WTC11 (cell line): Measurements from ENCODE around the gene PARVG. TPM values are rescaled to one million over a fixed set of nuclear protein-coding genes. Genes with fewer than 3 reads are reported as not detected.

Experiments used
- ATAC-seq: fragments of 200-7000 bp; cut with Tn5 transposase; 2 replicates; pipeline ENCODE4 v1.10.0; 2021; ENCODE audit warnings: mild to moderate bottlenecking, moderate library complexity
- CTCF ChIA-PET: fragments of 300-600 bp; sonication (Branson Sonifier 250); formaldehyde crosslinking; loops from one replicate; lab custom pipeline; 2021; ENCODE audit warnings: antibody characterized with exemption; lab: Charles Lee
- POLR2A ChIA-PET: fragments of 350-600 bp; sonication (Branson Sonifier 250); formaldehyde crosslinking; loops from one replicate; lab custom pipeline; 2021; ENCODE audit warnings: antibody characterized with exemption; lab: Charles Lee
- DNase-seq: peaks from one replicate; pipeline ENCODE4 v3.0.0; 2021; ENCODE audit warnings: low spot score
- H3K27ac Mint-ChIP-seq: 2 replicates; pipeline ENCODE4 v1.8.0; 2021; ENCODE audit warnings: mixed read lengths
- H3K27me3 Mint-ChIP-seq: 2 replicates; pipeline ENCODE4 v1.8.0; 2021; ENCODE audit warnings: low read depth, mild to moderate bottlenecking, moderate library complexity, mixed read lengths
- H3K36me3 Mint-ChIP-seq: 2 replicates; pipeline ENCODE4 v1.8.0; 2021; ENCODE audit warnings: mixed read lengths
- H3K4me1 Mint-ChIP-seq: 2 replicates; pipeline ENCODE4 v1.8.0; 2022; ENCODE audit warnings: mixed read lengths
- H3K4me3 Mint-ChIP-seq: 2 replicates; pipeline ENCODE4 v1.8.0; 2021; ENCODE audit warnings: mild to moderate bottlenecking, moderate library complexity, mixed read lengths
- H3K9me3 Mint-ChIP-seq: 2 replicates; pipeline ENCODE4 v1.8.0; 2021; ENCODE audit warnings: mixed read lengths
- AFF4 ChIP-seq: sonication (generic); formaldehyde crosslinking; IDR thresholded peaks from 2 replicates; pipeline ENCODE4 v1.8.1; 2023; ENCODE audit warnings: mild to moderate bottlenecking, missing genetic modification reagents, borderline replicate concordance
- CREB1 ChIP-seq: sonication (generic); formaldehyde crosslinking; IDR thresholded peaks from 2 replicates; pipeline ENCODE4 v1.8.0; 2023; ENCODE audit warnings: mild to moderate bottlenecking, missing genetic modification reagents
- ESRRA ChIP-seq: sonication (generic); formaldehyde crosslinking; IDR thresholded peaks from 2 replicates; pipeline ENCODE4 v1.8.1; 2022; ENCODE audit warnings: mild to moderate bottlenecking, missing genetic modification reagents, borderline replicate concordance
- FOXJ3 ChIP-seq: sonication (generic); formaldehyde crosslinking; IDR thresholded peaks from 2 replicates; pipeline ENCODE4 v1.9.0; 2021; ENCODE audit warnings: missing genetic modification reagents, mild to moderate bottlenecking, borderline replicate concordance
- GRHL2 ChIP-seq: fragments of 250-450 bp; sonication (Bioruptor Pico); IDR thresholded peaks from 2 replicates; pipeline ENCODE4 v1.8.0; 2022; ENCODE audit warnings: mild to moderate bottlenecking, moderate library complexity; ENCODE audit not compliant: insufficient replicate concordance, severe bottlenecking
- JAZF1 ChIP-seq: fragments of 250-450 bp; sonication (Bioruptor Pico); IDR thresholded peaks from 2 replicates; pipeline ENCODE4 v1.9.0; 2021; ENCODE audit warnings: moderate library complexity, mild to moderate bottlenecking, inconsistent platforms
- NR3C1 ChIP-seq: sonication (generic); formaldehyde crosslinking; conservative IDR thresholded peaks from 2 replicates; pipeline ENCODE4 v1.8.1; 2023; ENCODE audit warnings: low read depth, mild to moderate bottlenecking, missing genetic modification reagents
- OVOL2 ChIP-seq: fragments of 250-450 bp; sonication (Bioruptor Pico); IDR thresholded peaks from 2 replicates; pipeline ENCODE4 v1.9.0; 2021; ENCODE audit warnings: mild to moderate bottlenecking, borderline replicate concordance
- PREB ChIP-seq: sonication (generic); formaldehyde crosslinking; IDR thresholded peaks from 2 replicates; pipeline ENCODE4 v1.8.1; 2022; ENCODE audit warnings: mild to moderate bottlenecking, missing genetic modification reagents, moderate library complexity, borderline replicate concordance
- PRRX2 ChIP-seq: fragments of 250-450 bp; sonication (Bioruptor Pico); IDR thresholded peaks from 2 replicates; pipeline ENCODE4 v1.8.0; 2021; ENCODE audit warnings: mild to moderate bottlenecking
- SMAD3 ChIP-seq: sonication (generic); formaldehyde crosslinking; IDR thresholded peaks from 2 replicates; pipeline ENCODE4 v1.8.0; 2022; ENCODE audit warnings: missing genetic modification reagents, mild to moderate bottlenecking, borderline replicate concordance
- SOX15 ChIP-seq: fragments of 250-450 bp; sonication (Bioruptor Pico); IDR thresholded peaks from 2 replicates; pipeline ENCODE4 v1.9.0; 2021; ENCODE audit warnings: mild to moderate bottlenecking
- SP1 ChIP-seq: sonication (generic); formaldehyde crosslinking; conservative IDR thresholded peaks from 2 replicates; pipeline ENCODE4 v1.8.1; 2022; ENCODE audit warnings: missing genetic modification reagents
- TEAD4 ChIP-seq: sonication (generic); formaldehyde crosslinking; IDR thresholded peaks from 2 replicates; pipeline ENCODE4 v1.8.0; 2022; ENCODE audit warnings: mild to moderate bottlenecking, missing genetic modification reagents
- TP53 ChIP-seq: sonication (generic); formaldehyde crosslinking; IDR thresholded peaks from 2 replicates; pipeline ENCODE4 v1.8.1; 2023; ENCODE audit warnings: mild to moderate bottlenecking, missing genetic modification reagents
- ZBTB21 ChIP-seq: sonication (generic); formaldehyde crosslinking; IDR thresholded peaks from 2 replicates; pipeline ENCODE4 v1.8.1; 2023; ENCODE audit warnings: mild to moderate bottlenecking, missing genetic modification reagents, borderline replicate concordance
- ZNF121 ChIP-seq: sonication (generic); formaldehyde crosslinking; IDR thresholded peaks from 2 replicates; pipeline ENCODE4 v1.8.0; 2023; ENCODE audit warnings: missing genetic modification reagents
- ZNF138 ChIP-seq: sonication (generic); formaldehyde crosslinking; conservative IDR thresholded peaks from 2 replicates; pipeline ENCODE4 v1.8.1; 2022; ENCODE audit warnings: mild to moderate bottlenecking, moderate library complexity, missing genetic modification reagents
- ZNF232 ChIP-seq: sonication (generic); formaldehyde crosslinking; IDR thresholded peaks from 2 replicates; pipeline ENCODE4 v1.8.0; 2022; ENCODE audit warnings: mild to moderate bottlenecking, missing genetic modification reagents
- ZNF512 ChIP-seq: sonication (generic); formaldehyde crosslinking; IDR thresholded peaks from 2 replicates; pipeline ENCODE4 v1.8.1; 2022; ENCODE audit warnings: missing genetic modification reagents, borderline replicate concordance
- total RNA-seq: library from RNA; stranded (reverse); gene quantifications from 3 replicates; pipeline ENCODE4 v1.2.3, GENCODE V29; 2021
- TF ChIP-seq, protein P1 (sequence below): sonication (generic); formaldehyde crosslinking; IDR thresholded peaks from 2 replicates; pipeline ENCODE4 v1.8.0; 2022; ENCODE audit warnings: mild to moderate bottlenecking, missing genetic modification reagents
- TF ChIP-seq, protein P2 (sequence below): sonication (generic); formaldehyde crosslinking; IDR thresholded peaks from 2 replicates; pipeline ENCODE4 v1.8.0; 2023; ENCODE audit warnings: missing genetic modification reagents, mild to moderate bottlenecking, borderline replicate concordance

PARVG gene
- total RNA-seq, 1 experiment from 2014 or later: 0.94 TPM

DNA sequence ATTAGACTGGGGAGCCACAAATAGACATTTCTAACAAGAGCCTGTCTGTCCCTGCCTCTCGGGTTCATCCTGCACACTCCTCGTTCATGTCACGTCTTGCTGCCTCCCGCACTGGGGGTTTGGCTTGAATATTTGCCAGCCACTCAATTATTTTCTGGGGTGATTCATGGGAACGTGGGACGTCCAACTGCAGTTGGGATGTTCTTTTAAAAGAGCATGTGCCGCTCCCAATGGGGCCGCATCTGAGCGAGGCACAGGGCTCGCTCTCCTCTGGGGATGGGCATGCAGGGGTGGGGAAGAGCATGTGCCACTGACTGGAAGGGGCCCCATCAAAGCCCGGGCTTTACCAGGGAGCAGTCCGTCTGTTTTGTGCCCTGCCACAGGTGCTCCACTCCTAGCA is 43.4 kb downstream of the PARVG start:
- ATAC-seq (no peak), DNase-seq (no peak)
- ChIA-PET CTCF (no interaction called here), POLR2A (no interaction called here)
- Mint-ChIP-seq H3K36me3 (peaks cover 4% of the 10 kb centered on the region), H3K27ac (no peak overlapping the region), H3K4me3 (no peak overlapping the region), H3K9me3 (peaks cover 28% of the 10 kb centered on the region), H3K4me1 (no peaks in the 10 kb centered on the region), H3K27me3 (no peaks in the 10 kb centered on the region; the same call in 1 of the 2 replicates)
- TF ChIP-seq PREB (CRISPR knock-in tag): no peak
- no peak for TF ChIP-seq TP53 (CRISPR knock-in tag)
- TF ChIP-seq ESRRA: no peak
- TF ChIP-seq ZNF512 (CRISPR knock-in tag): no peak
- TF ChIP-seq TEAD4 (CRISPR knock-in tag): no peak
- no peak for TF ChIP-seq SOX15
- no peak for TF ChIP-seq ZBTB21 (CRISPR knock-in tag)
- no peak for TF ChIP-seq ZNF121 (CRISPR knock-in tag)
- no peak for TF ChIP-seq CREB1 (CRISPR knock-in tag)
- no peak for TF ChIP-seq OVOL2 (CRISPR knock-in tag)

- CTCF ChIA-PET: no interaction called here
- H3K27ac Mint-ChIP-seq: no peak overlapping the region
These were observed 44.5 kb downstream of the PARVG start for GRCh38 chr22:44225091-44225689.

DNA sequence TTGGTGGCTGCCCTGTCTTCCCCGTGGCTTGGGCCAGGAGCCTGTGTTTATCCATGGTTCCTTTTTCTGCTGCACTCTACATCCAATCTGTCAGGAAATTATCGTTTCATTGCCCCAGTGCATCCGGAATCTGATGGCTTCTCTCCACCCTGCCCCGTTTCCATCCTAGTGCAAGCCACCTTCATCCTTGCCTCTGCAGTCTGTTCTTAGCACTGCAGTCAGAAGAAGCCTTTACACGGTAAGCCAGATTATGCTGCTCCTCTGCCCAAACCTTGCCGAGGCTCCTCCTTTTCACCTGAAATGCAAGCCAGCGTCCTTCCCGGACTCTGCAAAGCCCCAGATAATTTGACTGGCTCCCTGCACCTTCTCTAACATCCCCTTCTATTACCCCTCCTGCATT is 45.1 kb downstream of the PARVG start:
- no peak overlapping the region for H3K4me3 Mint-ChIP-seq
- CTCF ChIA-PET: no interaction called here
- no peak overlapping the region for H3K27ac Mint-ChIP-seq
- POLR2A ChIA-PET: no interaction called here
- H3K4me1 Mint-ChIP-seq: no peaks in the 10 kb centered on the region
- peaks cover 39% of the 10 kb centered on the region for H3K9me3 Mint-ChIP-seq
- H3K27me3 Mint-ChIP-seq: no peaks in the 10 kb centered on the region; the same call in 1 of the 2 replicates
- ATAC-seq: no peak
- peaks cover 8% of the 10 kb centered on the region for H3K36me3 Mint-ChIP-seq
- DNase-seq: no peak
- TF ChIP-seq FOXJ3 (CRISPR knock-in tag) (no peak), SMAD3 (CRISPR knock-in tag) (no peak), OVOL2 (CRISPR knock-in tag) (no peak), ZNF121 (CRISPR knock-in tag) (no peak), AFF4 (CRISPR knock-in tag) (no peak), PRRX2 (CRISPR knock-in tag) (no peak), JAZF1 (CRISPR knock-in tag) (no peak), ZNF138 (no peak), ZNF232 (CRISPR knock-in tag) (no peak), GRHL2 (CRISPR knock-in tag) (no peak)
- TF ChIP-seq, protein P1, sequence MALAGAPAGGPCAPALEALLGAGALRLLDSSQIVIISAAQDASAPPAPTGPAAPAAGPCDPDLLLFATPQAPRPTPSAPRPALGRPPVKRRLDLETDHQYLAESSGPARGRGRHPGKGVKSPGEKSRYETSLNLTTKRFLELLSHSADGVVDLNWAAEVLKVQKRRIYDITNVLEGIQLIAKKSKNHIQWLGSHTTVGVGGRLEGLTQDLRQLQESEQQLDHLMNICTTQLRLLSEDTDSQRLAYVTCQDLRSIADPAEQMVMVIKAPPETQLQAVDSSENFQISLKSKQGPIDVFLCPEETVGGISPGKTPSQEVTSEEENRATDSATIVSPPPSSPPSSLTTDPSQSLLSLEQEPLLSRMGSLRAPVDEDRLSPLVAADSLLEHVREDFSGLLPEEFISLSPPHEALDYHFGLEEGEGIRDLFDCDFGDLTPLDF (CRISPR knock-in tag): no peak
- TF ChIP-seq, protein P2, sequence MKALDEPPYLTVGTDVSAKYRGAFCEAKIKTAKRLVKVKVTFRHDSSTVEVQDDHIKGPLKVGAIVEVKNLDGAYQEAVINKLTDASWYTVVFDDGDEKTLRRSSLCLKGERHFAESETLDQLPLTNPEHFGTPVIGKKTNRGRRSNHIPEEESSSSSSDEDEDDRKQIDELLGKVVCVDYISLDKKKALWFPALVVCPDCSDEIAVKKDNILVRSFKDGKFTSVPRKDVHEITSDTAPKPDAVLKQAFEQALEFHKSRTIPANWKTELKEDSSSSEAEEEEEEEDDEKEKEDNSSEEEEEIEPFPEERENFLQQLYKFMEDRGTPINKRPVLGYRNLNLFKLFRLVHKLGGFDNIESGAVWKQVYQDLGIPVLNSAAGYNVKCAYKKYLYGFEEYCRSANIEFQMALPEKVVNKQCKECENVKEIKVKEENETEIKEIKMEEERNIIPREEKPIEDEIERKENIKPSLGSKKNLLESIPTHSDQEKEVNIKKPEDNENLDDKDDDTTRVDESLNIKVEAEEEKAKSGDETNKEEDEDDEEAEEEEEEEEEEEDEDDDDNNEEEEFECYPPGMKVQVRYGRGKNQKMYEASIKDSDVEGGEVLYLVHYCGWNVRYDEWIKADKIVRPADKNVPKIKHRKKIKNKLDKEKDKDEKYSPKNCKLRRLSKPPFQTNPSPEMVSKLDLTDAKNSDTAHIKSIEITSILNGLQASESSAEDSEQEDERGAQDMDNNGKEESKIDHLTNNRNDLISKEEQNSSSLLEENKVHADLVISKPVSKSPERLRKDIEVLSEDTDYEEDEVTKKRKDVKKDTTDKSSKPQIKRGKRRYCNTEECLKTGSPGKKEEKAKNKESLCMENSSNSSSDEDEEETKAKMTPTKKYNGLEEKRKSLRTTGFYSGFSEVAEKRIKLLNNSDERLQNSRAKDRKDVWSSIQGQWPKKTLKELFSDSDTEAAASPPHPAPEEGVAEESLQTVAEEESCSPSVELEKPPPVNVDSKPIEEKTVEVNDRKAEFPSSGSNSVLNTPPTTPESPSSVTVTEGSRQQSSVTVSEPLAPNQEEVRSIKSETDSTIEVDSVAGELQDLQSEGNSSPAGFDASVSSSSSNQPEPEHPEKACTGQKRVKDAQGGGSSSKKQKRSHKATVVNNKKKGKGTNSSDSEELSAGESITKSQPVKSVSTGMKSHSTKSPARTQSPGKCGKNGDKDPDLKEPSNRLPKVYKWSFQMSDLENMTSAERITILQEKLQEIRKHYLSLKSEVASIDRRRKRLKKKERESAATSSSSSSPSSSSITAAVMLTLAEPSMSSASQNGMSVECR (CRISPR knock-in tag): no peak

More at GRCh38 chr22:44225091-44225689, 44.5 kb downstream of the PARVG start:
- TF ChIP-seq NR3C1 (CRISPR knock-in tag): no peak
- no peak for TF ChIP-seq SP1
- TF ChIP-seq, all 79 proteins: peak for 0
- ATAC-seq (no peak), DNase-seq (no peak)
- no peak overlapping the region for H3K4me3 Mint-ChIP-seq
- no peaks in the 10 kb centered on the region for H3K4me1 Mint-ChIP-seq
- H3K36me3 Mint-ChIP-seq: peaks cover 8% of the 10 kb centered on the region
- POLR2A ChIA-PET: no interaction called here
- peaks cover 39% of the 10 kb centered on the region for H3K9me3 Mint-ChIP-seq
- no peaks in the 10 kb centered on the region; the same call in 1 of the 2 replicates for H3K27me3 Mint-ChIP-seq
